ENCODE data around the gene LRRC49.

Gene LRRC49

GRCh38 chr15:70892002-70892911 lies at the start of gene LRRC49, which contains the start of gene THAP10:
Gene LRRC49, plus strand, starts transcription at chr15:70892826. Its CDS starts 69 bp downstream, at chr15:70892895.
Gene THAP10, minus strand, starts transcription at chr15:70892433. Its CDS starts 161 bp downstream, at chr15:70892272.
- no peak for TF ChIP-seq CTCF (IDR thresholded peaks at IDR 0.05; ENCODE audit: borderline replicate concordance, insufficient read depth, low read depth, low read length)
- H3K4me3 ChIP-seq (ENCODE audit: low read depth, low read length), result peak within 1 kb of the TSS; percentile 96

- TF ChIP-seq CTCF (IDR thresholded peaks at IDR 0.05; ENCODE audit: borderline replicate concordance, insufficient read depth, low read depth, low read length), result no peak
- H3K4me3 ChIP-seq (ENCODE audit: low read depth, low read length), result no peak overlapping the region
These were observed 46.8 kb upstream of the LRRC49 start for GRCh38 chr15:70845602-70846360.

- TF ChIP-seq CTCF (IDR thresholded peaks at IDR 0.05; ENCODE audit: borderline replicate concordance, insufficient read depth, low read depth, low read length), result no peak
- H3K4me3 ChIP-seq (ENCODE audit: low read depth, low read length), result no peak overlapping the region
These were observed 40.7 kb upstream of the LRRC49 start for GRCh38 chr15:70851889-70852288.

- peak overlapping the region; percentile 56 for H3K4me3 ChIP-seq (ENCODE audit: low read depth, low read length)
- no peak for TF ChIP-seq CTCF (IDR thresholded peaks at IDR 0.05; ENCODE audit: borderline replicate concordance, insufficient read depth, low read depth, low read length)
These were observed 39.9 kb upstream of the LRRC49 start for GRCh38 chr15:70852501-70853317.

GRCh38 chr15:70853318-70853972 lies 39.2 kb upstream of the LRRC49 start:
- no peak for TF ChIP-seq CTCF (IDR thresholded peaks at IDR 0.05; ENCODE audit: borderline replicate concordance, insufficient read depth, low read depth, low read length)
- H3K4me3 ChIP-seq (ENCODE audit: low read depth, low read length), result peak overlapping the region; percentile 56

GRCh38 chr15:70853973-70854665 lies 38.5 kb upstream of the LRRC49 start, which contains the start of gene LARP6:
Gene LARP6, minus strand, starts transcription at chr15:70854157. Its CDS starts 69 bp downstream, at chr15:70854088.
- H3K4me3 ChIP-seq (ENCODE audit: low read depth, low read length), result peak within 1 kb of the TSS; percentile 56

More at GRCh38 chr15:70853973-70854665, 38.5 kb upstream of the LRRC49 start, which contains the start of gene LARP6:
- TF ChIP-seq CTCF (IDR thresholded peaks at IDR 0.05; ENCODE audit: borderline replicate concordance, insufficient read depth, low read depth, low read length), result no peak

Data from GM12875 (cell line).